ENCODE results near the gene RAB40B. TPM values are rescaled to one million over a fixed set of nuclear protein-coding genes. Genes with fewer than 3 reads are reported as not detected.
A peak's percentile ranks its signal among the peaks of the same experiment; 100 is the strongest.

RAB40B gene
- total and polyA plus RNA-seq, 2 of the 13 experiments (the other 11 are each of a cell fraction or from before 2014, with no cell fraction given), result 6.2 to 6.5 TPM

- TF ChIP-seq SRY (CRISPR knock-in tag; IDR thresholded peaks at IDR 0.05) (no peak), ATF1 (CRISPR knock-in tag; IDR thresholded peaks at IDR 0.05) (no peak), ZNF512B (CRISPR knock-in tag; IDR thresholded peaks at IDR 0.05; ENCODE audit: borderline replicate concordance) (no peak), SOX13 (IDR thresholded peaks at IDR 0.05) (no peak), SOX13 (CRISPR knock-in tag; conservative IDR thresholded peaks at IDR 0.05 in 1 of 2, IDR thresholded peaks at IDR 0.05 in 1 of 2) (no peak), RBFOX2 (IDR thresholded peaks at IDR 0.05; ENCODE audit: low read depth, low read length) (peak; percentile 72), ZNF768 (CRISPR knock-in tag; IDR thresholded peaks at IDR 0.05) (peak; percentile 48; the same call in 1 of the 2 replicates), ZNF44 (CRISPR knock-in tag; IDR thresholded peaks at IDR 0.05) (0 out of 2 replicates have a peak, but pooled peaks have one; percentile 37), ZNF326 (CRISPR knock-in tag; IDR thresholded peaks at IDR 0.05; ENCODE audit: borderline replicate concordance) (no peak), DNMT1 (CRISPR knock-in tag; IDR thresholded peaks at IDR 0.05) (no peak), IKZF4 (CRISPR knock-in tag; IDR thresholded peaks at IDR 0.05; ENCODE audit: borderline replicate concordance, low read depth, not compliant biosample characterization) (no peak), ZNF615 (CRISPR knock-in tag; IDR thresholded peaks at IDR 0.05; ENCODE audit: borderline replicate concordance) (no peak), ZNF225 (CRISPR knock-in tag; IDR thresholded peaks at IDR 0.05) (0 out of 2 replicates have a peak, but pooled peaks have one; percentile 48), EHMT2 (IDR thresholded peaks at IDR 0.05; ENCODE audit: borderline replicate concordance, low read depth, low read length) (no peak), AGO1 (IDR thresholded peaks at IDR 0.05; ENCODE audit: low read depth, low read length, poor library complexity, severe bottlenecking) (no peak), NKX3-1 (CRISPR knock-in tag; IDR thresholded peaks at IDR 0.05) (no peak), ZNF788 (CRISPR knock-in tag; IDR thresholded peaks at IDR 0.05; ENCODE audit: borderline replicate concordance) (0 out of 2 replicates have a peak, but pooled peaks have one; percentile 40), HOXA9 (CRISPR knock-in tag; IDR thresholded peaks at IDR 0.05; ENCODE audit: borderline replicate concordance) (peak; percentile 59; the same call in 1 of the 2 replicates), CENPT (CRISPR knock-in tag; IDR thresholded peaks at IDR 0.05; ENCODE audit: low read depth) (no peak; the same call in 1 of the 2 replicates), ZNF652 (CRISPR knock-in tag; IDR thresholded peaks at IDR 0.05; ENCODE audit: borderline replicate concordance, low read depth) (no peak), HINFP (CRISPR knock-in tag; IDR thresholded peaks at IDR 0.05; ENCODE audit: low read depth) (peak; percentile 65; the same call in 1 of the 2 replicates), SRSF1 (optimal IDR thresholded peaks at IDR 0.05; ENCODE audit: low read depth, low read length) (no peak), ZNF20 (CRISPR knock-in tag; IDR thresholded peaks at IDR 0.05) (no peak), PRPF4 (IDR thresholded peaks at IDR 0.05; ENCODE audit: low read depth, low read length, poor library complexity, severe bottlenecking) (no peak), ZFP82 (CRISPR knock-in tag; IDR thresholded peaks at IDR 0.05; ENCODE audit: borderline replicate concordance) (no peak), ZNF274 (CRISPR knock-in tag; IDR thresholded peaks at IDR 0.05) (peak; percentile 79; the same call in 1 of the 2 replicates)
Measured at GRCh38 chr17:82698974-82699442, 510 bp upstream of the RAB40B start (continued).
